ENCODE results near the gene ABCB6.
"Not testable (repeated sequence)": the region's sequence is repeated elsewhere in the genome, so short reads cannot be mapped to it uniquely, and the experiment has no call there.

ABCB6 gene

DNA sequence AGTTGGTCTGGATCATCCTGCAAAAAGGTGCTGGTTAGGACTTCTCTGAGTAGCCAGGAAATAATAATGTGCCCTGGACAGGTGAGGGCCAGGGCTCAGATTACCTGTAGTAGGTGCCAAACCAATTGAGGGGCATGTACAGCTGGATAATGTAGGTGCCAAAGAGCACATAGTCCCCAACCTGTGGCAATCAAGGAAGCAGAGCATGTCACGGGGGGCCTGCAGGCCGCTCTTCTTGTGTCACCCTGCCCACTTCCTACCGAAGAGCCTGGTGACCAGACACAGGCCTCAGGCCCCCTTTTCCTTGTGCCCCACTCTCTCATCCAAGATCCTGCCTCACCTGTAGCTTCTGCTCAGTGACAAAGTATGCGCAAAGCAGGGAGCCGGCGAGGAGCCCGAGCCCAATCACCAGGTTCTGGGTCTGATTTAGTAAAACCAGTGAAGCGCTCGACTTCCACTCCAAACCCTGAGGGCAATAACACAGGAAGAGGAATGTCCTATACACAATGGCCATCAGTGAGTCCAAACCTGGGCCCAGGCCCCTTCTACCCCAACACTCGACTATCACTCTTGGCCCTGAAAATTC, 5.2 kb downstream of the ABCB6 start:
- no peak for DNase-seq (ENCODE audit: low read depth, low spot score)

DNA sequence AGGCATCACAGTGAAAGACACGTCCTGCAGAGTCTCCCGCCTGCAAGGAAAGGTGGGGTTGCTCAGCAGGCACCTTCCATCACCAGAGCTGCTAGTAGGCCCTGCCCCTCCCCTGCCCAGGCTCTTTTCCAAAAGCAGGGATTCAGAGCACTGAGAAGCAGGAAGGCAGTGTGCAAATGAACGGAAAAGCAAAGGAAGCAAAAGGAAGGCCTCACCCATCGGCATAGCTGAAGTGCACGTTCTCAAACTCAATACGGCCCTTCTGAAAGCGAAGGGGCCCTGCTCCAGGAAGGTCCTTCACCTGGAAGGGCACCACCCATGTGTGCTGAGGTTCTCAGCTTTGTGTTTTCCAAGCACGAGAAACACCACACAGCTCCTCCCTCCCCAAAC, 5.7 kb downstream of the ABCB6 start:
- no peak for DNase-seq (ENCODE audit: low read depth, low spot score)

DNA sequence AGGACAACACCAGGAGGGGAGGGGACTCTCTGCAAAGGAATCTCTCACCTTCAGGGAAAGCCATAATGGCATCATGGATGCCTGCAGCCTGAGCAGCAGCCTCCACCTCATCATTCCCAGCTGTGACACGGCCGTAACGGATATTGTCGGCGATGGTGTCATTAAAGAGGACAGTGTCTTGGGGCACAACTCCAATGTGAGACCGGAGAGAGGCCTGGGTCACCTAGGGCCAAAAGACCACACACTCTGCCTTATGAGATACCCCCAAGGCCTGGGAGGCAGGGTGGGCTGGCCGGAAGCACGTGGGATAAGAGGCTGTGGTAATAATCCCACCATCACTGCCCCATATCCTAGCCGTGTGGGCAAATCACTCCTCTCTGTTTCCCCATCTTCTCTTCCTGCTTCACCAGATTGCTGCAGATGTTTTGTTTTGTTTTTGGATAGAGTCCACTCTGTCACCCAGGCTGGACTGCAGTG, 7.8 kb downstream of the ABCB6 start:
- no peak for DNase-seq (ENCODE audit: low read depth, low spot score)

DNA sequence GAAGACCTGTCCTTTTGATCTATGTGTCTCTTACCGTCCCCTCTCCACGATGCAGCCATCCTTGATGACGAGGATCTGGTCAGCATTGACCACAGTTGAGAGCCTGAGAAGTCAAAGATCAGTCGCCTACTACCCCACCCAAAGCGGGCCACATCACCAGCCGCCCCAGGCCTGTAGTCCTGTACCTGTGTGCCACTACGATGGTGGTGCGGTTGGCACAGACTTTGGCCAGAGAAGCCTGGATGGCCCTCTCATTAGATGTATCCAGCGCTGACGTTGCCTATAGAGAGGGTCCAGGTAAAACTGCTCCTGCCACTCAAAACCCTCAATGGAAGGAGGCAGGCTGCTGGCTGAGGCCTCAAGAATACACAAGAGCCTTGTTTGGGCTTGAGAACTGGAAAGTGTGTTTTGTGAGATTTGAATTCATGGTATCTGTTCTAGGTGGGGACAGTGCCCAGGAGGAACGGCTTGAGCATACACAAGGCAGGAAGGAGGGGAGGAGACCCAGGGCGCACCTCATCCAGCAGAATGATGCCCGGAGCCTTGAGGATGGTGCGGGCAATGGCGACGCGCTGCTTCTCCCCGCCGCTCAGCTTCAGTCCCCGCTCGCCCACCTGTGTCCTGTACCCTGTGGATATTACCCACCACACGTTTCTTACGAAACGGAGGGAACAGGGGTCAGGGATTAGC, 8.4 kb downstream of the ABCB6 start:
- DNase-seq (ENCODE audit: low read depth, low spot score): no peak

DNA sequence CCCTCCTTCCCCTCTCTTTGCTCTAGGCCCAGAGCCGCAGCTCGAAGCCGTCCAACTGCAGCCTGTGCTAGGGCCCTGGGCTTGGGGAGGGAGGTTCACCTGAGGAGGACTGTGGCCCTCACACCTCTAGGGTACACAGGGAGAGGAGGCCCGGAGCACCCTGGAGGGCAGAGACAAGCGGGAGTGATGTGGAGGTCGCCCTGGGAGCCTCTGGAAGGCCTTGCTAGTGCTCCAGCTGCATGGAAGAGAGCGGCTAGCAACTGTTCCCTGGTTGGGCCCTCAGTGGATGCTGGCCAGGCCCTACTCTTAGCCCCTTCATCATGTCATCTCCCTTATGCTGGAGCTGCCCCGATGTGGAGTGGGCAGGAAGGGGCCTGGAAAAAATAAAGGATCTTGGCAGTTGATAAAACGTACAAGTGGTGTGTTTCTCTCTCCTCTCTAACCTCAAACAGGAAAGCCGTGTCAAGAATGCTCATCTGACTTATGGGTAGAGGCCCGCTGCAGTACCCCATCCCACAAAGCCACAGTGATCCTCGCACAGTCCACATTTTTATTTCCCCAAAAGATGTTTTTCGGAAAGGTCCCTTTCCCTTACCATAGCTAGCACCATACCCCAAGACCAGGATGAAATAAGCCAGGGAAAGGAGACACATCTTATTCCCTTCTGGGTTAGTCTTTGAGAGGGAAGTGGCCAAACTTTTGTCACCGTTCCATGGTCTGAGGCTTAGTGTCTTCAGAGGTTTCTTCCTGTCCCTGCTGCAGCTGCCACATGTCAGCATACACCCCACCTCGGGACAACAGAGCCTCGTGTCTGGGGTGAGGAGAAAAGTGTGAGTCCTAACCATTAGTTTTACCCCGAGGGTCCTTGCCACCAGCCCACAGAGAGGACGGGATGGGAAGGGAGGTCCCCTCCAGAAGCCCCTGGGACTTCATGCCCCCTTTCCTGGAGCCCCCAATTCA, 9.2 kb downstream of the ABCB6 start:
- DNase-seq (ENCODE audit: low read depth, low spot score): no peak

DNA sequence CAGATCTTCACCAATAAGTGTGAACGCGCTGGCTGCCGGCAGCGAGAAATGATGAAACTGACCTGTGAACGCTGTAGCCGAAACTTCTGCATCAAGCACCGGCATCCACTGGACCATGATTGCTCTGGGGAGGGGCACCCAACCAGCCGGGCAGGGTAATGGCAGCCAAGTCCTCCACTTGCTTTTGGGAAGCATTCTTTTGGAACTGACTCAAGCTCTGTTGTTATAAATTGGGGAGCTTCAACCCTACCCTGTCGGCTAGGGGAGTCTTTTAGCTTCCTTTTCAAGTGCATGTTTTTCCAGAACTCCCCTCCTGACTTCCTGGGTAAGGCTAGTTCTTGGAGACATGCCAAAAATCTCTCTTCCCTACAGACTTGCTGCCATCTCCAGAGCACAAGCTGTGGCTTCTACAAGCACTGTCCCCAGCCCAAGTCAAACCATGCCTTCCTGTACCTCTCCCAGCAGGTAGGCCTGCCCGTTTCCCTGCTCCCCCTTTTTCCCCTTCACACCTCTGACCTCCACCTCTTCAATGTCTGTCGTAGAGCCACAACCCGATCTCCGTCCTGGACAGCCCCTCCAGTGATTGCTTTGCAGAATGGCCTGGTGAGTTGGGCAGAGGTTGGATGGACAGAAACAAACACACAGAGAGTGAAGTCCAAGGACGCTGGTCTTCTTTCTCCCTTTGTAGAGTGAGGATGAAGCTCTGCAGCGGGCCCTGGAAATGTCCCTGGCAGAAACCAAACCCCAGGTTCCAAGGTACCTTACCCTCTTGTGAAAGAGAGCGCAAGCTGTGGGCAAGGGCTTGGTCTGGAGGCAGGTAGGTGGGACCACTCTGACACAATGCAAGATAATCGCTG, 10.6 kb downstream of the ABCB6 start:
- DNase-seq (ENCODE audit: low read depth, low spot score): no peak

DNA sequence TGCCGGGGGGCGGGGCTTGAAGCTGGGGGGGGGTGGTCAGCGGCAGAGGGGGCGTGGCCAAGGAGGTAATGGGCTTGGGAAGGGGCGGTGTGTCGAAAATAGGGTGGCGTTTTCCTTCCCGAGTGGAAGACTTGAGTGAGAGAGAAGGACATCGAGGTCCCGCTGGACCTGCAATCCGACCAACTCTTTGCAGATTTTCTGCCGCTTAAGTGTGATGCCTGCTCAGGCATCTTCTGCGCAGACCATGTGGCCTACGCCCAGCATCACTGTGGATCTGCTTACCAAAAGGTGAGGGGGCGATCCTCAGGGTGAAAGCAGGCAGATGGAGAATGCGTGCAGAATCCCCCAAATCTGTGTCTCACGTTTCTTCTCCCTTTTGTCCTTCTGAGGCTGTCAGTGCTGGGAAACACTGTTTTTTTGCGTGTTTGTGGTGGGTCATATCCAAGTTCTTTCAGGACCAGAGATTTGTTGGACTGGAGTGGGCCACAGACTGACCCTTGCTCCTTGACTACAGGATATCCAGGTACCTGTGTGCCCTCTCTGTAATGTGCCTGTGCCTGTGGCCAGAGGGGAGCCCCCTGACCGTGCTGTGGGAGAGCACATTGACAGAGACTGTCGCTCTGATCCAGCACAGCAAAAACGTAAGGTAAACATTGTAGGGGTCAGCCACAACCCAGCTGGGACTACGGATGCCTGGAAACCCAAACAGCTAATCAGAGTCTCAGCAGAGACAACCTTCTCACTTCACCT, 11.4 kb downstream of the ABCB6 start:
- no peak for DNase-seq (ENCODE audit: low read depth, low spot score)

DNA sequence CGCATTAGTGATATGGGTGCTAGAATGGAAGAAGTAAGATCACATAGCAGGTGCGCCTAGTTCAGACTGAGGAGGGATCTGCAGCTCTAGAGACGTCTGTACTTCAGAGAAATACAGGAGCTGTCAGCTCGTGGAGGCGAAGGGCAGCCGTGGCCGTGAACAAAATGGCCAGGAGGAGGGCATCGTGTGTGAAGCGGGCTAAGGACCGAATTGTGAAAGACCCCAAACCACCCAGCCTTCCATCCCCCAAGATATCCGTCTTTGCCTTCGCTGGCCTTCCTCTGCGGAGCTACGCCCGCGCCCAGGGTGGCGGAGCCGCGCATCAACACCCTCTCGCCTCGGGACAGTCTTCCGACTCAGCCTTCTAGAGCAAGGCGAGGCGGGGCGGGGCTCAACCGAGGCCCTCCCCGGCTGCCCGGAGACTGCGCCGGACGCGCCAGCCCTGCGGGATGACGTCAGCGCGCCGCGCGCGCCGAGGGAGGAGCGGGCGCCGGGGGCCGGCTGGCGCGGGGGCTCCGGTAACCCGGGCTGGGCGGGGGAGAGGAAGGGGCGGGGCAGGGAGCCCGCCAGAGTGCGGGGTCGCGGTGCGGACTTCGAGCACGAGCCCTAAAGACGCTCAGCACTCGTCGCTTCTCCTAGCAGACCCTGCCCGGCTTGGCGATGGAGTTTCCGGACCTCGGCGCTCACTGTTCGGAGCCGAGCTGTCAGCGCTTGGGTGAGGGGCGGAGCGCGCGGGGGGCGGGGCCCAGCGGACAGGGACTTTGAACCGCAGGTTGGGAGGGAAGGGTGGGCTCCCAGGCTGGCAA, 12.2 kb downstream of the ABCB6 start, which contains the start of gene ZFAND2B:
TSS of gene ZFAND2B (plus strand) at position 455 of the 806 bp plus-strand sequence. CDS start at position 661, 206 bp downstream.
- DNase-seq (ENCODE audit: low read depth, low spot score): peak; percentile 89

DNA sequence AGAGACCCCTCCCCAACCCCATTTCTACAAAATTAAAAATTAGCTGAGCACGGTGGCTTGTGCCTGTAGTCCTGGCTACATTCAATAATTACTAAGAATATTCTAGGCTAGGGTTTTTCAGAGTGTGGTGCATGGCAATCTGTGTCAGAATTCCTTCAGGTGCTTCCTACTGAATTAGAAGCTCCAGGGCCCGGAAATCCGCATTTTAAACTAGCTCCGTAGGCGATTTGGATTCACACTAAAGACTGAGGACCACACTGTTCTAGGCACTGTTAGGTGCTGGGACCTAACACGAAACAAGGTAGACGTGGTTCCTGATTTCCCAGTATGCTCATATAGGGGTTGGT, 12.8 kb downstream of the ABCB6 start:
- DNase-seq (ENCODE audit: low read depth, low spot score): no peak

DNA sequence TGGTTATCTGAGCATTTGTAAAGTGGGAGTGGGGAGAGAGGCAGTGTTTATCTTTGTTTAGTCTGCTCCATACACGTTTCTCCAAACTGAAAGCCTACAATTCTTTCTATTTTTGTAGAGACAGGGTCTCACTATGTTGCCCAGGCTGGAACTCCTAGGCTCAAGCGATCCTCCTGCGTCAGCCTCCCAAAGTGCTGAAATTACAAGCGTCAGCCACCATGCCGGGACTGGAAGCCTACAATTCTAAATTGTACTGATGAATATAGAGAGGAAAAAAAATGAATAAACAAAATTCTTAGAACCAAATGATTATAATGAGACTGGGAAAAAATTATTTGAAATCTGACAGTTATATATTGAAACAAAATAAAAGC, 13.6 kb downstream of the ABCB6 start:
- no peak for DNase-seq (ENCODE audit: low read depth, low spot score)

DNA sequence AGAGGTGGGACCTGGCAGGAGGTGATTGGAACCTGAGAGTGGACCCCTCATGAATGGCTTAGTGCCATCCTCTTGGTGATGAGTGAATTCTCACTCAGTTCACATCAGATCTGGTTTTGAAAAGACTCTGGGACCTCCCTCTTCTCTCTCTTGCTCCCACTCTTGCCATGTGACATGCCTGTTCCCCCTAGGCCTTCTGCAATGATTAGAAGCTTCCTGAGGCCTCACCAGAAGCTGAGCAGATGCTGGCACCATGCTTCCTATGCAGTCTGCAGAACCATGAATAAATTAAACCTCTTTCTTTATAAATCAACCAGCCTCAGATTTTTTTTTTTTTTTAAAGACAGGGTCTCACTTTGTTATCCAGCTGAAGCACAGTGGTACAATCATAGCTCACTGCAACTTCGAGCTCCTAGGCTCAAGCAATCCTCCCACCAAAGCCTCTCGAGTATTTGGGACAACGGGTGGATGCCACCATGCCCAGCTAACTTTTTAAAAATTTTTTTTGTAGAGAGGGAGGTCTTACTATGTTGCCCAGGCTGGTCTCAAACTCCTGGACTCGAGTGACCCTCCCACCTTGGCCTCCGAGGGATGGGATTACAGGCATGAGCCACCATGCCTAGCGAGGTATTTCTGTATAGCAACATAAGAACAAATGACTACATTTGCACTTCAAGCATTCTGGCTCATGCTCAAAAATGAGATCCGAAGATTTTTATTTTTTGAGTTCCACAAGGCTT, 14.2 kb downstream of the ABCB6 start:
- no peak for DNase-seq (ENCODE audit: low read depth, low spot score)

DNA sequence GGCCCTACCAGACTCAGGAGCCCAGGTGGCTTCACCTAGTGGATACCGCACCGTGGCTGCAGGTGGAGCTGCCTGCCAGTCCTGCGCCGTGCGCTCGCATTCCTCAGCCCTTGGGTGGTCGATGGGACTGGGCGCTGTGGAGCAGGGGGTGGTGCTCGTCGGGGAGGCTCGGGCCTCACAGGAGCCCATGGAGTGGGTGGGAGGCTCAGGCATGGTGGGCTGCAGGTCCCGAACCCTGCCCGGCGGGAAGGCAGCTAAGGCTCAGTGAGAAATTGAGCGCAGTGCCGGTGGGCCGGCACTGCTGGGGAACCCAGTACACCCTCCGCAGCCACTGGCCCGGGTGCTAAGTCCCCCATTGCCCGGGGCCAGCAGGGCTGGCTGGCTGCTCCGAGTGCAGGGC, 17.4 kb downstream of the ABCB6 start:
- not testable (repeated sequence) for DNase-seq (ENCODE audit: low read depth, low spot score)

DNA sequence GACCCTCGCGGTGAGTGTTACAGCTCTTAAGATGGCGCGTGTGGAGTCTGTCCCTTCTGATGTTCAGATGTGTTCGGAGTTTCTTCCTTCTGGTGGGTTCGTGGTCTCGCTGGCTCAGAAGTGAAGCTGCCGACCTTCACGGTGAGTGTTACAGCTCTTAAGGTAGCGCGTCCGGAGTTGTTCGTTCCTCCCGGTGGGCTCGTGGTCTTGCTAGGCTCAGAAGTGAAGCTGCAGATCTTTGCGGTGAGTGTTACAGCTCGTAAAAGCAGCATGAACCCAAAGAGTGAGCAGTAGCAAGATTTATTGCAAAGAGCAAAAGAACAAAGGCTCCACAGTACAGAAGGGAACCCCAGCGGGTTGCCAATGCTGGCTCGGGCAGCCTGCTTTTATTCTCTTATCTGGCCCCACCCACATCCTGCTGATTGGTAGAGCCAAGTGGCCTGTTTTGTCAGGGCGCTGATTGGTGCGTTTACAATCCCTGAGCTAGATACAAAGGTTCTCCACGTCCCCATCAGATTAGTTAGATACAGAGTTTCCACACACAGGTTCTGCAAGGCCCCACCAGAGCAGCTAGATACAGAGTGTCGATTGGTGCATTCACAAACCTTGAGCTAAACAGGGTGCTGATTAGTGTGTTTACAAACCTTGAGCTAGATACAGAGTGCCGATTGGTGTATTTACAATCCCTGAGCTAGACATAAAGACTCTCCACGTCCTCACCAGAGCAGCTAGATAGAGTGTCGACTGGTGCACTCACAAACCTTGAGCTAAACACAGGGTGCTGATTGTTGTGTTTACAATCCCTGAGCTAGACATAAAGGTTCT, 18.0 kb downstream of the ABCB6 start:
- DNase-seq (ENCODE audit: low read depth, low spot score): not testable (repeated sequence)

DNA sequence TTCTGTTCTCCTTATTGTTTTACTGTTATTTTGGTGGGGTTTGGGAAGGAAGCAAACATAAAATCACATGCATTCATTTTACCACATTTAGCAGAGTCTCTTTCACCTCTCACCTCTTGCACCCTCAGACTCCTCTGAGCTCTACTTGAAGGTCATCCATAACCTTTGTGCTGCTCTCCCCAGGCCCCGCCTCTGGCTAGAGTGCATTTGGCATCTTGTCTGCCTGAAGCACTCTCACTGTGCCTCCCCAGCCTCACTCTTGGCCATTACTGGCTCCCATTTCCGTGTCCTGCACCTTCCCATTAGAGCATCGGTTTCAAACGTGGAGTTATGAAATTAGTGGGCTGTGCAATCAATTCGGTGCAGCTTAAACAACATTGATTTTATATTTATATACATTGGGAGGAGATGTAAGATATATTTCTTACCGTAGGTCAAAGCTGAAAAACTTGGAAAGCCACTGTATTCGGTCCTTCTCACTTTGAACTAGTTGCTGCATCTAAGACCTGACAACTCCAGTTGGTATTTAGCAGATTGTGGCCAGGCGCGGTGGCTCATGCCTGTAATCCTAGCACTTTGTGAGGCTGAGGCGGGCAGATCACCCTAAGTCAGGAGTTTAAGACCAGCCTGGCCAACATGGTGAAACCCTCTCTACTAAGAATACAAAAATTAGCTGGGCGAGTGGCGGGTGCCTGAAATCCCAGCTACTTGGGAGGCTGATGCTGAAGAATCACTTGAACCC, 19.1 kb downstream of the ABCB6 start:
- DNase-seq (ENCODE audit: low read depth, low spot score): no peak

DNA sequence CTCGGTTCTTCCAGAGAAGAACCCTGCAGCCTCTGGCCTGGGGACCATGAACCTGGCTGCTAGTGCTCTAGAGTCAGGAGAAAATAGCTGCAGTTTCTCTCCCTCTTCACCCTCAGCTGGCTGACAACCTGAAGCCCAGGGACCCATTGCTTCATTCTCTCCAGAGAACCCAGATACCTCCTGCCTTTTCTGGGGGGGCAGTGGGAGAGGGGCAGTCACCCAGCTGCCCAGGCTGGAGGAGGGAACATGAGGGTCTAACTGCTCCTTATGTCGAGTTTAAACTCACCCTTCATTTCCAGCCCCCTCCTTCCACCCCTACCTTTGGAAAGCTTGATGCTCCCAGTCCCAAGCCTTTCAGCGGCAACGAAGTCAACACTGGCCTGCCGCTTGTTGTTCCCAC, 19.8 kb downstream of the ABCB6 start:
- DNase-seq (ENCODE audit: low read depth, low spot score): no peak

DNA sequence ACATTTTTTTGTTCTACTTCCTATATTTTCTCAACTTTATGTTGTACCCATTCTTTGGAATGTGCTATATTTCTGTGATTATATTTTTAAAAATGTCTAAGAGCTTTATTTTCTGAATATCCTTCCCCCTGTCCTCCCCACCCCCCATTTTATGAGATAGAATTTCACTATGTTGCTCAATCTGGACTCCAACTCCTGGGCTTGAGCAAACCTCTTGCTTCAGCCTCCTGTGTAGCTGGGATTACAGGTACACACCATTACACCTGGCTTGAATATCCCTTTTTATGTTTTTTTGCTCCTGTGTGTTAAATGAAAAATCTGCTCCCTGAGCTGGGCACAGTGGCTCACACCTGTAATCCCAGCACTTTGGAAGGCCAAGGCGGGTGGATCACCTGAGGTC, 21.4 kb downstream of the ABCB6 start:
- no peak for DNase-seq (ENCODE audit: low read depth, low spot score)

DNA sequence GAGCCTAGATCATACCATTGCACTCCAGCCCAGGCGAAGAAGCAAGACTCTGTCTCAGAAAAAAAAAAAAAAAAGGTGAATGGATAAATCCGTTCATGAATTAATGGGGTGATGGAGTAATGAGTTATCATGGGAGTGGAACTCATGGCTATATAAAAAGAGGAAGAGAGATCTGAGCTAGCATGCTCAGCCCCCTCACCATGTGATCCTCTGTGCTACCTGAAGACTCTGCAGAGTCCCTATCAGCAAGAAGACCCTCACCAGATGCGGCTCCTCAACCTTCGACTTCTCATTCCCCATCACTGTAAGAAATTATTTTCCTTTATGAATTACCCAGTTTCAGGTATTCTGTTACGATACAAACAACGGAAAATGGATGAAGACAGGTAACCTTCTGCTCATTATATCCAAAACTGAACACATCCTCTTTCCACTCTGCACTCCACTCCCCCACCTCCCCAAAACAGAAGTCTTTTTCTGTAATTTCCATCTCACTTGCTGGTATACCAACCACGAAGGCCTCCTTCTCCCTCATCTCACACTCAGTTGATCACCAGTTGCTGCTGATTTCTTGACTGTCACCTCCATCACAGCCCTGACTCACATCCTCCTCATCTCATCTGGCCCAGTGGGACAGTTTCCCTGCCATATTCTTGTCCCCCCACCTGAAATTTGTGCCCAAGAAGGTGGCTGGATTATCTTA, 31.9 kb downstream of the ABCB6 start:
- DNase-seq (ENCODE audit: low read depth, low spot score): no peak
